Hepatocyte (in vitro differentiated cells): ENCODE measurements around the gene EEF1E1. TPM values are rescaled to one million over a fixed set of nuclear protein-coding genes. Genes with fewer than 3 reads are reported as not detected.

ENCODE experiments used
- DNase-seq: peaks from one replicate; pipeline ENCODE4 v3.0.0-alpha.2; 2016; ENCODE audit warnings: low spot score
- H2AFZ ChIP-seq: fragments of 200-600 bp; sonication (generic); 2 replicates; pipeline ENCODE4 v1.6.0; 2016; ENCODE audit warnings: antibody characterized with exemption, mild to moderate bottlenecking
- H3K27ac ChIP-seq: fragments of 200-600 bp; sonication (generic); 2 replicates; pipeline ENCODE4 v1.5.1; 2016; ENCODE audit warnings: mild to moderate bottlenecking
- H3K27me3 ChIP-seq: fragments of 200-600 bp; sonication (generic); 2 replicates; pipeline ENCODE4 v1.6.1; 2016
- H3K36me3 ChIP-seq: fragments of 200-600 bp; sonication (generic); replicated peaks from 2 replicates; pipeline ENCODE4 v1.5.1; 2016; ENCODE audit warnings: low read depth; ENCODE audit not compliant: insufficient read depth
- H3K4me1 ChIP-seq: fragments of 200-600 bp; sonication (generic); 2 replicates; pipeline ENCODE4 v1.5.1; 2016; ENCODE audit warnings: mild to moderate bottlenecking, moderate library complexity; ENCODE audit not compliant: insufficient read depth
- H3K4me2 ChIP-seq: fragments of 200-600 bp; sonication (generic); 2 replicates; pipeline ENCODE4 v1.6.0; 2016
- H3K4me3 ChIP-seq: fragments of 200-600 bp; sonication (generic); 2 replicates; pipeline ENCODE4 v1.5.1; 2016; ENCODE audit warnings: mild to moderate bottlenecking
- H3K79me2 ChIP-seq: fragments of 200-600 bp; sonication (generic); 2 replicates; pipeline ENCODE4 v1.6.0; 2017; ENCODE audit warnings: mild to moderate bottlenecking
- H3K9me2 ChIP-seq: fragments of 200-600 bp; sonication (generic); replicated peaks from 2 replicates; pipeline ENCODE4 v1.6.0; 2017; ENCODE audit warnings: mild to moderate bottlenecking; ENCODE audit not compliant: insufficient read depth
- H3K9me3 ChIP-seq: fragments of 200-600 bp; sonication (generic); 2 replicates; pipeline ENCODE4 v1.5.1; 2016; ENCODE audit warnings: low read depth, mild to moderate bottlenecking
- H4K20me1 ChIP-seq: fragments of 200-600 bp; sonication (generic); 2 replicates; pipeline ENCODE4 v1.6.0; 2016; ENCODE audit warnings: mild to moderate bottlenecking; ENCODE audit not compliant: insufficient read depth, poor library complexity, severe bottlenecking
- EZH2 ChIP-seq: fragments of 200-600 bp; sonication (generic); IDR thresholded peaks from 2 replicates; pipeline ENCODE4 v1.6.1; 2016; ENCODE audit warnings: antibody characterized with exemption, mild to moderate bottlenecking, borderline replicate concordance
- EZH2phosphoT487 ChIP-seq: fragments of 200-600 bp; sonication (generic); IDR thresholded peaks from one replicate; pipeline ENCODE4 v1.6.1; 2018; ENCODE audit warnings: antibody characterized with exemption, mild to moderate bottlenecking, low read depth, moderate library complexity; ENCODE audit not compliant: unreplicated experiment, severe bottlenecking
- WGBS: methylation state at CpG from one replicate; pipeline ENCODE4 v1.1.6; 2016; ENCODE audit warnings: low lambda C conversion rate; ENCODE audit errors: missing lambda C conversion rate; 5-methylcytosine and 5-hydroxymethylcytosine counted together
- polyA plus RNA-seq: library from polyadenylated mRNA; unstranded; fragments of >200 nt; fragmentation: Nextera tagmentation; extraction: Ambion mirVana; gene quantifications from 2 replicates; pipeline ENCODE4 v1.2.1, GENCODE V29; 2016
- total RNA-seq: library from RNA; depleted of rRNA; stranded (reverse); fragments of >200 nt; gene quantifications from 2 replicates; pipeline ENCODE4 v1.2.3, GENCODE V29; 2014
- TF ChIP-seq, protein P1 (sequence below): fragments of 200-600 bp; sonication (generic); IDR thresholded peaks from 2 replicates; pipeline ENCODE4 v1.5.1; 2016; ENCODE audit warnings: antibody characterized with exemption, mild to moderate bottlenecking; ENCODE audit not compliant: poor library complexity

Gene EEF1E1
- total and polyA plus RNA-seq, 2 experiments from 2014 or later = 47.8 to 63.4 TPM

DNA sequence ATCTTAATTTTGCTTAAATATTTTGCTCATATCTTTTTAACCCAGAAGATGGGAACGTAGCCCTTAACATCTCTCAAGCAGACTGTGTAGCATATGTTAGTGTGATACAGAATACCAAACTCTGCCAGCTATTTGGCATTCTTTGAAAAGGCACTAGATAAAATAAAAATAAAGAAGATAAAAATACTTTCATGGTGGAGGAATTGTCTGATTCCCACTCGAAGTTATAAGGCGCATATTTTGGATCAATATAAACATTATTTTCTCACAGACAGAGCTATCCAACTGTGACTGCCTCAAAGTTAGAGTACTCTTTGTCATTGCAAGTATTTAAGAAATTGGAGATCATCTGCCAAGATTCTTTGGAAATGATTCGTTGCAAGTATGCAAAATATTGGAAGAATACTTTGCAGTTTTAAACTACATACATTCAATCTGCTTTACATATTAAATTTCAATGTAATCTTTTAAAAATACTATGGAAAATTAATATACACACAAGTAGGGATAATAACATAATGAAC is 10.8 kb upstream of the EEF1E1 start:
- H3K9me2 ChIP-seq = no peaks in the 10 kb centered on the region
- no peaks in the 10 kb centered on the region for H3K79me2 ChIP-seq
- H3K4me3 ChIP-seq = no peak overlapping the region
- no peaks in the 10 kb centered on the region for H3K36me3 ChIP-seq
- WGBS = 85% methylated on average over 4 of the region's 4 CpGs
- no peak overlapping the region for H3K4me2 ChIP-seq
- TF ChIP-seq, protein P1, sequence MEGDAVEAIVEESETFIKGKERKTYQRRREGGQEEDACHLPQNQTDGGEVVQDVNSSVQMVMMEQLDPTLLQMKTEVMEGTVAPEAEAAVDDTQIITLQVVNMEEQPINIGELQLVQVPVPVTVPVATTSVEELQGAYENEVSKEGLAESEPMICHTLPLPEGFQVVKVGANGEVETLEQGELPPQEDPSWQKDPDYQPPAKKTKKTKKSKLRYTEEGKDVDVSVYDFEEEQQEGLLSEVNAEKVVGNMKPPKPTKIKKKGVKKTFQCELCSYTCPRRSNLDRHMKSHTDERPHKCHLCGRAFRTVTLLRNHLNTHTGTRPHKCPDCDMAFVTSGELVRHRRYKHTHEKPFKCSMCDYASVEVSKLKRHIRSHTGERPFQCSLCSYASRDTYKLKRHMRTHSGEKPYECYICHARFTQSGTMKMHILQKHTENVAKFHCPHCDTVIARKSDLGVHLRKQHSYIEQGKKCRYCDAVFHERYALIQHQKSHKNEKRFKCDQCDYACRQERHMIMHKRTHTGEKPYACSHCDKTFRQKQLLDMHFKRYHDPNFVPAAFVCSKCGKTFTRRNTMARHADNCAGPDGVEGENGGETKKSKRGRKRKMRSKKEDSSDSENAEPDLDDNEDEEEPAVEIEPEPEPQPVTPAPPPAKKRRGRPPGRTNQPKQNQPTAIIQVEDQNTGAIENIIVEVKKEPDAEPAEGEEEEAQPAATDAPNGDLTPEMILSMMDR = no peak
- TF ChIP-seq EZH2 = no peak
- TF ChIP-seq EZH2phosphoT487 = no peak
- no peaks in the 10 kb centered on the region for H3K27me3 ChIP-seq
- no peaks in the 10 kb centered on the region for H4K20me1 ChIP-seq
- H3K9me3 ChIP-seq = no peaks in the 10 kb centered on the region
- H3K27ac ChIP-seq = no peak overlapping the region
- no peaks in the 10 kb centered on the region for H3K4me1 ChIP-seq
- DNase-seq = no peak
- no peak overlapping the region for H2AFZ ChIP-seq

DNA sequence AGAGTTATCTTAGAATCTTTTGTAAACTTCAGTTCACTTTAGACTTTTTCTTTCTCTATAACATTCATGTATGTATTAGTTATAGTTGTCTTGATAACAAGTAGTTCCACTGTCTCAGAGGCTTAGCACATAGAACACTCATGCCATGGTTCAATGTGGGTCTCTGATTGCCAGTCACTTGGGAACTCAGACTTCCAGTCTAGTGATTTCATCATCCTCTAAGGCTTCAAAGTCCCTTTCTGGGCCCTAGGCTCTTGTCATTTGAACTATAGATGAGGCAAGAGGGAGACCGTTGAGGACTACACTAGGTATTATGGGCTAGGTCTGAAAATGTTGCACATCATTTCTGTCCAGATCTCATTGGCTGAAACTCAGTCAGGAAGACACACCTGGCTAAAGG is 8.4 kb upstream of the EEF1E1 start:
- H3K27ac ChIP-seq = no peak overlapping the region
- no peaks in the 10 kb centered on the region for H3K9me2 ChIP-seq
- no peak overlapping the region for H3K4me2 ChIP-seq
- H2AFZ ChIP-seq = no peak overlapping the region
- no peaks in the 10 kb centered on the region for H3K79me2 ChIP-seq
- no peaks in the 10 kb centered on the region for H3K9me3 ChIP-seq
- H3K36me3 ChIP-seq = no peaks in the 10 kb centered on the region
- DNase-seq = no peak
- no peaks in the 10 kb centered on the region for H4K20me1 ChIP-seq
- H3K4me1 ChIP-seq = no peaks in the 10 kb centered on the region
- H3K4me3 ChIP-seq = no peak overlapping the region
- no peaks in the 10 kb centered on the region for H3K27me3 ChIP-seq
- TF ChIP-seq, protein P1 = no peak
- TF ChIP-seq EZH2phosphoT487 (no peak), EZH2 (no peak)
- 94% methylated on average over 1 of the region's 1 CpG for WGBS

DNA sequence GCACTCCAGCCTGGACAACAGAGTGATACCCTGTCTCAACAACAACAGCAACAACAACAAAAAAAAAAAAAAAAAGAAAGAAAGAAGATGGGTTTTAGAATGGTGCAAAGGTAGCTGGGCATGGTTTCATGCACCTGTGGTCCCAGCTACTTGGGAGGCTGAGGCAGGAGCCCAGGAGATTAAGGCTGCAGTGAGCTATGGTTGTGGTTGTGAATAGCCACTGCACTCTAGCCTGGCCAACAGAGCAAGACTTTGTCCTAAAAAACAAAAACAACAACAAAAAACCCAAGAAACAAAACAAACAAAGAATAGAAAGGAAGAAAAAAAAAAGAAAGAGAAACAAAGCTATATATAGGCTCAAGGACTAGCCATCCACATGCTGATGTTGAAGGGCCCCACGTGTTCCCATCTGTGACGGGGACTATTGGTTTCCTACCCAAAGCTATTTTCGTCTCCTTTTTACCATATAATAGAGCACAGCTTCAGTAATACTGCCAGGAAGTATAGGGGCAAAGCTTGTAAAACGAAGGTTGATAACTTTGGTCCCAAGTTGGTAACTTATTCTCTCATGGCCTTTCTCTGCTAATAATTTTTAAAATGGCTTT is 7.9 kb upstream of the EEF1E1 start:
- Histone ChIP-seq H3K27ac (no peak overlapping the region), H3K9me2 (no peaks in the 10 kb centered on the region), H3K36me3 (no peaks in the 10 kb centered on the region), H3K4me3 (no peak overlapping the region), H4K20me1 (no peaks in the 10 kb centered on the region), H3K4me1 (no peaks in the 10 kb centered on the region), H3K4me2 (no peak overlapping the region), H2AFZ (no peak overlapping the region), H3K79me2 (no peaks in the 10 kb centered on the region), H3K9me3 (no peaks in the 10 kb centered on the region), H3K27me3 (no peaks in the 10 kb centered on the region)
- DNase-seq = no peak
- TF ChIP-seq EZH2phosphoT487 (no peak), EZH2 (no peak)
- TF ChIP-seq, protein P1 = no peak
- 81% methylated on average over 4 of the region's 4 CpGs for WGBS
